GM18861 (cell line): ENCODE measurements around the gene SCD5.
"Not testable (repeated sequence)": the region's sequence is repeated elsewhere in the genome, so short reads cannot be mapped to it uniquely, and the experiment has no call there.

Experiments
- ATAC-seq: cut with Tn5 transposase; IDR thresholded peaks from one replicate; pipeline ENCODE4 v1.9.1; 2021; ENCODE audit not compliant: unreplicated experiment

Gene SCD5

DNA sequence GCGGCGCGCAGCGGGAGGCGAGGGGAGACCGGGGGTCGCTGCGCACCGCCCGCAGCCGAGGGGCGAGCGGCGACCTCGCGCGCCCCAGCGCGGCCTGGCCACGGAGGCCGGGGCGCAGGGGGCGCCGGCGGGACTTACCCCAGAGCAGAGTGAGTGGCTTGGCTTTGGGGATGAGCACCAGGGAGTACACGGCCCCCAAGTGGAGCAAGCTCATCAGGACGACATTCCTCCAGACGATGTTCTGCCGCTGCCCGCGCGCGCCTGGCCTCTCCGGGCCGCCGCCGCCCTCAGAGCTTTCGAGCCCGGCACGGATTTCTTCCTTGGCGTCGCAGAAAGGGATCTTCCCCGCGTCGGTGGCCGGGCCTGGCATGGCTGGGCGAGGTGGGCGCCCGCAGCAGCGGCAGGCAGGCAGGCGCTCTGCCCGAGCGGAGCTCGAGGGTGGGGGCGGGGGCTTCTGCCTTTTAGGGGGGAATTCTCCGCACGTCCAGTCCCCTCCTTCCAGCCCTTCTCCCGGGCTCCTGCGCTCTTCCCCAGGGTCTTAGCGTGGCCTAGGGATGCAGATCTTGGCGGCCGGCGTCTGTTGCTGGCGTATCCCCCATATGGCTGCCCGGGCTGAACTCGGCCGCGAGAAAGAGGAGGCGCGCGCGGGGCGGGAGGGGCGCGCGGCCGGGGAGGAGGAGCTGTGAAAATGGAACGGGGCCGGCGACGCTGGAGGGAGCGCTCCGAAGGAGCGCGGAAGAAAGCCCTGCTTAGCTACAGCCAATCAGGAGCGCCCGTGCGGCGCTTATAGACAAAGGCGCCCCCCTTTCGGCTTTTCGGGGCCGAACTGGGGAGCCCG, at the start of gene SCD5:
SCD5 (minus strand) TSS at position 629 of the 838 bp plus-strand sequence; CDS start at position 370, 259 bp downstream.
- peak; percentile 90 for ATAC-seq

DNA sequence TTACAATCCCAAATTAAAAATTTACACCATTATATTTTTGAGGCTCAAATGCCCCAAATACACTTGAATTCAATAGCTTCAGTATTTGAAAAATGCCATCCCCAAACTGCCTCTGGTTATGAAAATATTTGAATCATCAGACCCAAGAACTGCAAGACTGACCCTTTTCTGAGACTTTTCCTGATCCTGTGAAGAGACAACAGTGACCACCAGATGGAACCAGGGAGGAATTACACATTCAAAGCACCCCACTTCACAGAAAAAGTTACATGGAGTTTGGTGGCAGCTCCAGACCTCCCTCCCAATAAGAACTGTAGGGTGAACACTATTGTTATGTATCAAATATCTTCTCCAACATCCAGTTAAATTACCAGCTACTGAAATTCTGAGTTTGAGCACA, 44.0 kb upstream of the SCD5 start:
- ATAC-seq = no peak

DNA sequence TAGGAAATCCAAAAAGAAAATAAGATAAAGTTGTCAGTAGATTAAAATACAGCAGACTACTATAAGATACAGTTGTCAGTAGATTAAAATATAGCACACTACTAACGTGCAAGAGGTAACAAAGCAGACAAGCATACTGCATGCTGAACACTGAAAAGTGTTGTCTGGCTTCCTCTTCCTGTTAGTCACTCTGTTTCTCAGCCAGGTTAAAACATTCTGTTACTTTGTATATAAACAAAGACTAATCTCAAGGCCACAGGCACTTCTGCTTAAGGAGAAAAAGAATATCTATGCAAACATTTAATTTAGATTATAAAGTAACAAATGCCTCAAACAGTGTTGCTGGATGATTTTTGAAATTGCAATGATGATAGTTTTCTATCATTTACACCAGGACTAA, 41.0 kb upstream of the SCD5 start:
- no peak for ATAC-seq

DNA sequence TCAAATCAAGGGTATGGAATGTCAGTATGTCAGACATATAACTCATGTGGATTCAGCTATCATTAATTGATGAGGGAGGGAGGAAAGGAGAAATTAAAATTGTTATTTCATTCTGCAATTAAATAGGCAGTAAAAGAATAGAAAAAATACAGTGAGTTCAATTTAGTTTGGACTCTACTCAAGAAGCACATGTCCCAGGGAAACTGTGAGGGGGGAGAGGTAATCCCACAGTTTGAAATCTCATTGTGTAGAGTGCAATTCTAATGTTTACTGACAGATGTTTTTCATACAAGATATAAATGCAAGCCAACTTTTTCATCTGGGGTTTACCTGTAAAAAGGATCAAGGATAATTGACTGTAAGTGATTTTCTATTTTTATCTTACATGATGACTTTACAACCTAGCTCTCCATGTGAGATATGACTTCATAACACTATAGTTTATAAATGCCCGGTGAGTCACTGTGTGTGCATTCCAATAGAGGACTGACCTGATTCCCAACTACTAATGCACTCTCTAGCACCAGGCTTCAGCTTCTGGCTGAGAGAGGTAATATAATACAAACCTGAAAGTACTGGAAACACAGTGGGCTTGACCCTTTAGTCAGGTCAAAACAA, 35.2 kb upstream of the SCD5 start:
- no peak for ATAC-seq

DNA sequence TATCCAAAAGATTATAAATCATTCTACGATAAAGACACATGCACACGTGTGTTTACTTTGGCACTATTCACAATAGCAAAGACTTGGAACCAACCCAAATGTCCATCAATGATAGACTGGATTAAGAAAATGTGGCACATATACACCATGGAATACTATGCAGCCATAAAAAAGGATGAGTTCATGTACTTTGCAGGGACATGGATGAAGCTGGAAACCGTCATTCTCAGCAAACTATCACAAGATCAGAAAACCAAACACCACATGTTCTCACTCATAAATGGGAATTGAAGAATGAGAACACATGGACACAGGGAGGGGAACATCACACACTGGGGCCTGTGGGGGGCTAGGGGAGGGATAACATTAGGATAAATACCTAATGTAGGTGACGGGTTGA, 34.5 kb upstream of the SCD5 start:
- not testable (repeated sequence) for ATAC-seq

DNA sequence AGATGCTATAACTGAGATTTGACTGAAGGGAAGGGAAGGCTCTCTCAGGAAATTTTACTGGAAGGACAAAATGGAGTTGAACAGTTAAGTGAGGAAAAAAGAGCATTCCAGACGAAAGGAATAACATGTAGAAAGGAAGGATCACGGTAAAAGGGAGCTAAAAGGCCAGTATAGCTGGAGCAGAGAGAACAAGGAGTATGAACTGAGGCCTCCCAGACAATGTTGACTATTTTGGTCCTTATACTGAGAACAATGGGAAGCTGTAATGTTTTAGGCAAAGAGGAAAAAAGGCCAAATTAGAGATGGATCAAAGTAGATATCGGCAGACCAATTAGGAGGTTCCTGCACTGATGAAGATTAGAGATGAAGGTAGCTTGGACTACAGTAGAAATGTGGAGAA, 26.8 kb upstream of the SCD5 start:
- ATAC-seq = no peak

DNA sequence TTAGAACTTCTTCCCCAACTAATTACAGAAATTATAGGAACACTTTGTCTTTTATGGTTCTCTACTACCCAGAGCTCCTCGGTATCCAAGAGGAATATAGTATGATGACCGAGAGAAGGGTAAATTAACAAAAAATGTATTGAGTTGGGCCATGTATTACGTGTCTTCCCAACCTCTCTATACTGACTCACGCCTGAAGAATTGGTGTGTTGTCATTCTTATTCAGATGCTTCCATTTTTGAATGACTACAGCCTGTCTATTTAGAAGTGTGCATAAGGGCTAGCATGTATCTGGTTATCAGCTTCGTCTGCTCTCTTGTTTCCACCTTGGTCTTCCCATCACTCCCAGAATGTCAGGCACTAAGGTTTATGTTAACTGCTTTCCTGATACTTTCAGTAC, 24.5 kb upstream of the SCD5 start:
- ATAC-seq = no peak

DNA sequence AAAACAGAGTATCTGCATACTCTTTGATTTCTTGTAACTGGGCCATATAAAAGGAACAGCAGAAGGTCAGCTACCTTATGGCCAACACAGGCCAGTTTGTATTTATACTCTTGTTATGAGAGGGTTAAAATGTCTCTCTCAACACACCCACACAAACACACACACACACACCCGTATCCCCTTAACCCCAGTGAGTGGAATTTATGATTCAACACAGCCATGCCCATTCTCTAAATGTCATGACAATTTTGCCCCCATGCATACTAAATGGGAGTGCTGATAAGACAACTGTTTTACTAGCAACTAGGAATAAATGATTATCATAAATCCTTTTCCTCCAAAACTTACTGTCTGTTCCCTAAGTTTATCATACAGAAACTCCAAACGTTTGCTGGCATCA, 22.1 kb upstream of the SCD5 start:
- no peak for ATAC-seq

DNA sequence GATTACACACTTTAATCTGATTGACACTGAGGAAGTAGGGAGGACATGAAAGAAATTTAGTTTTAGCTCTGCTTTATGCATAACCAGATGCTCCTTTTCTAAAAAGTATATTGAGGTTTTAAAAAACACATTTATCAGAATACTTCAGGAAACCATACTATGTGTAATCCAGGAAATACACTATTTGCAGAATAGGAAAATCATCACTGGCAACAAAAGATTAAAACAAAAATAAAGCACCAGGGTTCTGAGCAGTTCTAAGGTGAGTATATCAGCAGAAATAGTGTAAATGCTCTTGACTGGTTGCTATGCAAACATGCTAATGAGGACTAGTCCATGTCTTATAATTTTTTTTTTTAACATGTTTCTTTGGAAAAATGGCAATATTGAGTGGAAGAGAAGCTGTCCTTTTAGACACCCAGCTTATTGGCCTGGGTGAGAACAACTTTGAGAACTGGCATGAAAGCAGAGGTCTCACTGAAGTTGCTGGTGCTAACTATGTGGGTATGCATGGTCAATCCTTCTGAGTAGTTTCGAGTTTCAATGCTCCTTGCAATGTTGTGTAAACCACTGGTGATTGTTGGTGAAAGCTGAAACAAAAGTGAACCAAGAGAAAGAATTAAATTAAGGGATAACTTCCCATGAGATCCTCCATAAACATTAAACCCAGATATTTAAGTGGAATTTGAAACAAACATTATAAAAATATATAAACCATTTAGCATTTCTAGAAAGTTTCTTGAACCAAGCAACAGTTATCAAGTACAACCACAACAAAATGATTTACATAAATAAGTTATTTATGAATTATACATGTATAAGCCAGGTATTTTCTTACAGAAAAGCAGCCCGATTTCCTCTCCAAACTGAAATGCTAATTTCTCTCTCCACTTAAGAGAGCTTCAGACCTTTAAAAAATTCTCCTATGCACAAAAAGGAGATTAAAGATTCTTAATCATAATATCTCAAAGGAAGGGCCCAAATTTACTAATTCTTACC, 20.4 kb upstream of the SCD5 start:
- peak; percentile 89 for ATAC-seq

DNA sequence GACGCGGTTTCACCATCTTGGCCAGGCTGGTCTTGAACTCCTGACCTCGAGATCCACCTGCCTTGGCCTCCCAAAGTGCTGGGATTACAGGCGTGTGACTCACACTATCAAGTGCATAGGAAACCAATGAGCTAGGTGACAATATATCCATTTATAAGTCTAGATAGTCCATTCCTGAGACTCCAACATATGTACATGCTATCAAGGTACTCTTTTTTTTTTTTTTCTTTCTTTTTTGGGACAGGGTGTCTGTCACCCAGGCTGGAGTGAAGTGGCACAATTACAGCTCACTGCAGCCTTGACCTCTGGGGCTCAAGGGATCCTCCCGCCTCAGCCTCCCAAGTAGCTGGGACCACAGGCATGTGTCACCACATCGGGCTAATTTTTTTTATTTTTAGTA, 18.3 kb upstream of the SCD5 start:
- ATAC-seq = not testable (repeated sequence)

DNA sequence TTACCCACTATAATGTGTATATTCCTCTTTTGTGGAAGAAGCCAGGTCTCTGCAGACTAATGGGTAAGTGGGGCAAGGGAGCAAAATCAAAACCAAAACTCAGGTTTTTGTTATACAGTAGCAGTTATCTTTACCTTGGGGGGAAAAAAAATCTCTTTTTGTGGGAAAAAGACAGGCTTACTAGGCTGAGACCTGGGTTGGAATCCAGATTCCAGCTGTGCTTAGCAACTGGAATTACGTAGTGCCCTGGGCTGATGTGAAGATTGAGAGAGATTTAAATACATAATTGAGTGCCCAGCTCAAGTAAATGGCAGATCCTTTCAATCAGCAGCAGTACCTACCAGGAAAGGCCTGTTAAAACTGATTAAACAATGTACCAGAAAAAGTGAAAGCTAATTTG, 15.4 kb upstream of the SCD5 start:
- no peak for ATAC-seq

DNA sequence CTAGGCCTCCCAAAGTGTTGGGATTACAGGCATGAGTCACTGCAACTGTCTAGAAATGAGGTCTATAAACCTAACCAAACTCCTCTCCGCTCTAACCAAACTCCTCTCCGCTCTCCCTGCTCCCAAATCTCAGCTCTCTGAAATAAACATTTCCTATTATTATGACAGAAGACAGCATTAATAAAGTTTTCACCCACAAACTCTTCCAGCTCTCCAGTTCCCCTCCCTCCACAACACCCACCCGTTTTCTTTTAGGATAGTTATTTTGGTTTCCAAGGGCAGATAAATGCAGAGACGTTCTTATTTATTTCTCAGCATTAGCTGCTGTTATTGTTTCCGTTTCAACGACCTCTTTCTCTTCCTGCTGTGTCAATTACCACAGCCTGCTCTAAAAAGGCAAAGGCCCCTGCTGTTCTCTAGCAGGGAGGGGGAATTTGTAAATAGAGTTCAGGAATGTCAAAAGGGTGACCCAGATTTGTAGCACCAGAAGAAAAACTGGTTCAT, 13.3 kb upstream of the SCD5 start:
- no peak for ATAC-seq

DNA sequence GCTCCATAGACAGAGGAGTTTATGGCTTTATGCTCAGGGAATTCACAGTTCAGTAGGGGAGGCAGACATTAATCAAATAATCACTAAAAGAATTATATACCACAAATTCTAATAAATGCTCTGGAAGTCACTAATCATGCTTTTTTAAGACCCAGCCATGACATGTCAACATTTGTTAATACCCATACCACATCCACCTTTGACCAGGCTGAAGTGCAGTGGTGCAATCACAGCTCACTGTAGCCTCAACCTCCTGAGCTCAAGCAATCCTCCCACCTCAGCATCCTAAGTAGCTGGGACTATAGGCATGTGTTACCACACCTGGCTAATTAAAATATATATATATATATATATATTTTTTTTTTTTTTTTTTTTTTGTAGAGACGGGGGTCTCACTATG, 12.8 kb upstream of the SCD5 start:
- ATAC-seq = no peak

DNA sequence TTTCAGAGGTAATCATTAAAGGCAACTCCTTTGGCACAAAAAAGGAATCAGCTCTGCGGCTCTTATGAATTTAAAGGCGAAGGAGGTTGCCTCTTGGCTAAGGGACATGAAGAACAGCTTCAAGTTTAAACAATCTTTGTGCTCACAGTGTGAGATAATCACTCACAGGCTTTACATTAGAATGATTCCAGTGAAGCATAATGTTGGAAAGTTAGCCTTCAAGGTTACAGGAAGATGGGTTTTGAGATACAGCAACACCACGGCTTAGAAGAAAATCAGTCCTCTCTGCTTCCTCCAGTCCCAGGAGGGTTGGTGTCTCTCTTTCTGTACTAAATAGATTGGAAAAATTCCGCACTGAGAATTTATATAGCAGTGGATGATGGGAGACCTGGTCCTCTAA, 11.6 kb upstream of the SCD5 start:
- no peak for ATAC-seq

DNA sequence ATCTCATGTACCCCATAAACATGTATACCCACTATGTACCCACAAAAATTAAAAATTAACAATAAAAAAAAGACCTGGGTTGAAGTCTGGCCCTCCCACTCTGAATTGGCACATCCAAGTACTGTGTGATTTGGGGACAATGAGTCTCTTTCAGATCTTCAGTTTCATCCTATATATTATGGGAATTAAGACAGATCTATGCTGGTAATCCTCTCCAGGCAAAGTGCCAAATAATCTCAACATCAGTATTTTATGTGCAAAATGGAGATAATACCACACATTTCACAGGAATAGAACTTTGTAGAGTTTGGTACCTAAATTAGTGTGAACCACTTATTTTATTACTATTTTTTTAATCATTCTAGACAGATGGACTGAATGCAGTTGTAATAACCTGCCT, 11.0 kb upstream of the SCD5 start:
- no peak for ATAC-seq

DNA sequence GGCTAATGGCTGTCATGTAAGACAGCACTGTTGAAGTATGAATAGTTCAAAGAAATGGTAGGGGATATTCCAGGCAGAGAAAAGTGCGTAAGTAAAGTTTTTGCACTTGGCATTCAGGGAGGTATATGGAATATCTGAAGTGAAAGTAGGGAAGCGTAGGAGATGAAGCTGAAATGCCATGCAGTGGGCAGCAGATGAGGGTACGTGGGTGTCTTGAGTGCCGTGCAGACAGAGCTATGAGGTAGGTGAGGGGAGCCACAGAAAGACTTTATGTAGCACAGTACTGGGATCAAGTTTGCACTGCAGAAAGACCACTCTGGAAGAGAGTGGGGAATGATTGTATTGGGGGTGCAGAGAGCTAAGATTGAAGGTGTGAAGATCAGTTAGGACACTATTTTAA, 5.2 kb upstream of the SCD5 start:
- ATAC-seq = no peak

DNA sequence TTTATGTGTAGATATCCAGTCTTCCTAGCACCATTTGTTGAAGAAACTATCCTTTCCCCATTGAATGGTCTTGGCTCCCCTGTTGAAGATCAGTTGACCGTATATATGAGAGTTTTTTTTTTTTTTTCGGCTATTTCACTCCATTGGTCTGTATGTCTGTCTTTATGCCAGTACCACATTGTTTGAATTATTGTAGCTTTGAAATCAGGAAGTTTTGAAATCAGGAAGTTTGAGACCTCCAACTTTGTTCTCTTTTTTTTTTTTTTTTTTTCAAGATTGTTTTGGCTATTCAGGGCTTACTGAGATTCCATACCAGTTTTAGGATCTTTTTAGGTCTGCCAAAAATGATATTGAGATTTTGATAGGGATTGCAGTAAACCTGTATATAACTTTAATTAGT, 4.3 kb upstream of the SCD5 start:
- ATAC-seq = no peak

DNA sequence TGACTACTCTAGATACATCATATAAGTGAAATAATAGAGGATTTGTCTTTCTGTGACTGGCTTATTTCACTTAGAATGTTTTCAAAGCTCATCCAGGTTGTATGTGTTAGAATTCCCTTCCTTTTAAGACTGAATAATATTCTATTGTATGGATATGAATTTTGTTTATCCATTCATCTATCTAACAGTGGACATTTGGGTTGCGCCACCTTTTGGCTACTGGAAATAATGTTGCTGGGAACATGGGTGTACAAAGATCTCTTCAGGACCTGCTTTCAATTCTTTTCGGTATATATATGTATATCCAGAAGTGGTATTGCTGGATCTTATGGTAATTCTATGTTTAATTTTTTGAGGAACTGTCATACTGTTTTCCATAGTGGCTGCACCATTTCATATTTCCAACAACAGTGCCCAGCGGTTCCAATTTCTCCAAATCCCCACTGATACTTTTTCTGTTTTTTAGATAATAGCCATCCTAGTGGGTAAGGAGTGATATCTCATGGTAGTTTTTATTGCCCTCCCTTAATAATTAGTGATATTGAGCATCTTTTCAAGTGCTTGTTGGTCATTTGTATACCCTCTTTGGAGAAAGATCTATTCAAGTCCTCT, 3.4 kb upstream of the SCD5 start:
- ATAC-seq = no peak

DNA sequence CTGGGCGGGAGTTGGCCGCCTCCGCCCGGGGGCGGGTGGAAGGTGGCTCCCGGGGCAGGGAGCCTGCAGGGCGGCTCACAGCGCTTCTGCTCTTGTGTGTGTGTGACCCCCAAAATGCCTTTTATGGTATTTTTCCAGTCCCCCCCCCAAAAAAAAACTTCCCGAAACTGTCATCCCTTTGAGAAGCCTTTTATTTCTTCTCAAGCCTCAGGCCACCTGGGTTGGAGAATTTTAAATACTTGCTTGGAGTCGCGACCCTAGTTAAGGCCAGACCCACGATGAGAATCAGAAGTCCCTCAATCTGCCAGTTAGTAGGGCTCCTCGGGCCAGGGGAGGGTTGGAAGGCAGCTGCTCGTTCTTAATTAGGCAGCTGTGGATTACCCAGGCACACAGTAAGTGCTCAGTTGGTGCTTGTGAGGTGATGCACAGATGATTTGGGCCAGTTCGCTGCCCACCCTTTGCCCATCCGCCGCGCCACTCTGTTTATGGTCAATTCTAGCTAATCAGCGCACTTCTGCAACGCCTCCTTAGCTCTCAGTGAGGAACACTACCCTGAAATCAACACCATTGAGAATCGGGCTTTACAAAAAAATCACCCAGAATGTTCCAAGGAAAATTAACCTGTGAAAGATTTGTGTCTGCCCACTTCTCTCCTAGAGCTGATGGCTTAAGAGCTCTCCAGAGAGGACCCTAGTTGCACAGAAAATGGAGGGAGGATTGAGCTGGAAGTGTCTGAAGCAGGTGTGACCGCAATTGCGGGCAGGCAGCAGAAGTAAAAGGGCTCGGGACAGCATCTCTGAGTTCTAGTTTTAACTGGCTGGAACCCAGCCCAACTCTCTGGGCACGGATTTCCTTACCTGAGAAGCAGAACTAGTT, 648 bp upstream of the SCD5 start:
- ATAC-seq = no peak
